A673 (cell line): ENCODE data around the gene SERAC1.
"Not testable (repeated sequence)": the region's sequence is repeated elsewhere in the genome, so short reads cannot be mapped to it uniquely, and the experiment has no call there.

ENCODE experiments used
- EZH2 ChIP-seq: fragments of 200-600 bp; sonication (generic); IDR thresholded peaks from 2 replicates; pipeline ENCODE4 v1.6.1; 2017; ENCODE audit warnings: borderline replicate concordance, low read depth, mild to moderate bottlenecking, mixed read lengths, antibody characterized with exemption, low read length; ENCODE audit not compliant: poor library complexity, severe bottlenecking
- TF ChIP-seq, protein P1 (sequence below): fragments of 300-800, 200-600 bp; sonication (generic); conservative IDR thresholded peaks from 2 replicates; pipeline ENCODE4 v1.5.1; 2017; ENCODE audit warnings: low read depth, mild to moderate bottlenecking, antibody characterized with exemption, low read length, moderate library complexity, mixed read lengths

DNA sequence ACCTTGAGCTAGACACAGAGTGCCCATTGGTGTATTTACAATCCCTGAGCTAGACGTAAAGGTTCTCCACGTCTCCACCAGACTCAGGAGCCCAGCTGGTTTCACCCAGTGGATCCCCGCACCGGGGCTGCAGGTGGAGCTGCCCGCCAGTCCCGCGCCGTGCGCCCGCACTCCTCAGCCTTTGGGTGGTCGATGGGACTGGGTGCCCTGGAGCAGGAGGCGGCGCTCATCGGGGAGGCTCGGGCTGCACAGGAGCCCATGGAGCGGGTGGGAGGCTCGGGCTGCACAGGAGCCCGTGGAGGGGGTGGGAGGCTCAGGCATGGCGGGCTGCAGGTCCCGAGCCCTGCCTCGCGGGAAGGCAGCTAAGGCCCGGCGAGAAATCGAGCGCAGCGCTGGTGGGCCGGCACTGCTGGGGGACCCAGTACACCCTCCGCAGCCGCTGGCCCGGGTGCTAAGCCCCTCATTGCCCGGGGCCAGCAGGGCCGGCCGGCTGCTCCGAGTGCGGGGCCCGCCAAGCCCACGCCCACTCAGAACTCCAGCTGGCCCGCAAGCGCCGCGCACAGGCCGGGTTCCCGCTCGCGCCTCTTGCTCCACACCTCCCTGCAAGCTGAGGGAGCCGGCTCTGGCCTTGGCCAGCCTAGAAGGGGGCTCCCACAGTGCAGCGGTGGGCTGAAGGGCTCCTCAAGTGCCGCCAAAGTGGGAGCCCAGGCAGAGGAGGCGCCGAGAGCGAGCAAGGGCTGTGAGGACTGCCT lies 41.7 kb upstream of the SERAC1 start:
- TF ChIP-seq, protein P1, sequence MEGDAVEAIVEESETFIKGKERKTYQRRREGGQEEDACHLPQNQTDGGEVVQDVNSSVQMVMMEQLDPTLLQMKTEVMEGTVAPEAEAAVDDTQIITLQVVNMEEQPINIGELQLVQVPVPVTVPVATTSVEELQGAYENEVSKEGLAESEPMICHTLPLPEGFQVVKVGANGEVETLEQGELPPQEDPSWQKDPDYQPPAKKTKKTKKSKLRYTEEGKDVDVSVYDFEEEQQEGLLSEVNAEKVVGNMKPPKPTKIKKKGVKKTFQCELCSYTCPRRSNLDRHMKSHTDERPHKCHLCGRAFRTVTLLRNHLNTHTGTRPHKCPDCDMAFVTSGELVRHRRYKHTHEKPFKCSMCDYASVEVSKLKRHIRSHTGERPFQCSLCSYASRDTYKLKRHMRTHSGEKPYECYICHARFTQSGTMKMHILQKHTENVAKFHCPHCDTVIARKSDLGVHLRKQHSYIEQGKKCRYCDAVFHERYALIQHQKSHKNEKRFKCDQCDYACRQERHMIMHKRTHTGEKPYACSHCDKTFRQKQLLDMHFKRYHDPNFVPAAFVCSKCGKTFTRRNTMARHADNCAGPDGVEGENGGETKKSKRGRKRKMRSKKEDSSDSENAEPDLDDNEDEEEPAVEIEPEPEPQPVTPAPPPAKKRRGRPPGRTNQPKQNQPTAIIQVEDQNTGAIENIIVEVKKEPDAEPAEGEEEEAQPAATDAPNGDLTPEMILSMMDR = not testable (repeated sequence)
- not testable (repeated sequence) for TF ChIP-seq EZH2
